Kidney glomerular epithelial cell (primary cell): ENCODE measurements around the gene TRIM54.
"Not testable (repeated sequence)": the region's sequence is repeated elsewhere in the genome, so short reads cannot be mapped to it uniquely, and the experiment has no call there.

Source experiments
- DNase-seq: peaks from one replicate; lab custom pipeline; 2025; lab: John Stamatoyannopoulos, UW

The TRIM54 gene

DNA sequence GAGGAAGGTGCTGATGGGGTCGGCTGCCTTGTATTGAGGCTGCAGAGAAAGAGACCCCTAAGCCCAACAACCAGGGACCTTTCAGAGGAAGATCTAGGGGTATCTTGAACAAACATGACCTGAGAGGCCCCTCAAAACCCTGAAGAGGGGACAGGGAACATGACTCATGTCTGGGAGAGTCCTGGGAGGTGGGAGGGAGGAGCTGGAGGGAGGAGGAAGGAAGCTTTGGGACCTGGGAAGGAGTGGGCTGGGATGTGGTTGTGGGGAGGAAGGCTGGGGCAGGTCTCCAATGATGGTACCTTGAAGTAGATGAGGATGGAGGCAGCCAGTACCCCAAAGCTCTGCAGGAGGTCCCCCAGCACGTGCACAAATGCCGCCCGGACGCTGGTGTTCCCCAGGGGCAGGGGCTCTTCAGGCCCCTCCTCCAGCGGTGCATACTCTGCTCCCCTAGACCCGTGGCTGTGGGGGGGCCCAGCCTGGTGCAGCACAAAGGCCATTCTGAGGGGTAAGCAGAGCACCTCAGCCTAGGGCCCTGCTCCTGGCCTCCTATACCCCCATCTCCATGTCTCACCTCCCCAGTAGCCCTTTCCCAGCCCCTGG lies 25.3 kb upstream of the TRIM54 start:
- no peak for DNase-seq

DNA sequence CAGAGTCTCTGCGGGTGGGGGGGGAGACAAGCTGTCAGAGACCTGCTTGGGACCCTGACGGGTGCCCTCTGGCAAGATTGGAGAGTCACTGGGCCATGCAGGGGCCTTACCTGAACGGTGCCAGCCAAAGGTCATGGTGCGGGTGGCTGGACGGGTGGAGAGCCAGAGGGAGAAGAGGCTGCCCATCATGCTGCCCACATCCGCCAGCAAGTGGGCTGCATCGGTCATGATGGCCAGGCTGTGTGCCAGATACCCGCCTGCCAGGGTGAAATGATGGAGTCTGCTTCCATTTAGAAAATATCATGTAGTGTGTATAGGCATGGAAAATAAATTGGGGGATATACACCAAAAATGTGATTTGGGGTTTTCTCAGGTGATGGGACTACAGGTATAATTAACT lies 24.2 kb upstream of the TRIM54 start:
- DNase-seq: no peak

DNA sequence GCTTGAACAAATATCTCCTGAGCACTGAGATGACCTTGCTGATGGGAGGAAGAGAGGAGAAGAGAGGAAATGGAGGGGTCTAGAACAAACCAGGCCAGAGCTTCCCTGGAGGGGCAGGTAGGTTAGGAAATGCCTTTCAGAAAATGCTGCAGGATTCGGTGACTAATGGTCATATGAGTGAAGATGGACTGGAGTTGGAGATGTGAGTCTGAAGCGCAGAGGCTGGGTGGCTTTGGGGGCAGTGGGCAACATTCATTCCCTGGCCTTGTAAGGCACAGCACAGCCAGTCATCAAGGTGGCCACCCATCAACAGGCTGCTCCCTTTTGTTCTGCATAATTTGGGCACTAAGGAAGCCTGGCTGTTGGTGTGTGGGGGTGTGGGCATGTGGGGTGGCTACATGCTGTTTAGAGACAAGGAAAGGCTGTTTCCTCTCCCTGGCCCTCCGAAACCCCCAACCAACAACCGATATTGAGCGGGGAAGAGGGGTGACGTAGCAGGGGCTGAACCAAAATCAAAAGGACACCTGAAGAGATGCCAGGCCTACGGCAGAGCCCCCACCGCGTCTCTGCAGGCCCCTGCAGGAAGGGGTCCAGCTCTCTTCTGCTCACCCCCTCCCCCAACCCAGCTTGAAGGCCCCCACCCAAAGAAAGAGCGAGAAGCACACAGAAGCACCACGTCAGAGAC lies 20.8 kb upstream of the TRIM54 start:
- DNase-seq: no peak

DNA sequence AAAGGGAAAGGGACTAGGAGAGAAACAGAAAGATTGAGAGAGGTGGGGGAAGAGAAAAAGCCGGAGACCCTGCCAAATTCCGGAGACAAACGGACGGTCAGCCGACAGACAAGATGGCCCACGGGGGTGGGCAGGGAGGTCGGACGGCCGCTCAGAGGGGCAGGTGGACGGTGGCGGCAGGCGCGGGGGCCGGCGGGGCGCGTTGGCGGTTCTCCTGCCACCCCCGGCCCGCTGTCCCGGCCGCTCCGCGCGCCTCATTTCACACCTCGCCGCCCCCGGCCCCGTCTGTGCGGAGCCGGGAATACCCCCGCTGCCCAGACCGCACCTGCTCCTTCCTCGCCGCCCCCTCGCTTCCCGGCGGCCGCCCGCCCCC lies 20.3 kb upstream of the TRIM54 start:
- DNase-seq: no peak

DNA sequence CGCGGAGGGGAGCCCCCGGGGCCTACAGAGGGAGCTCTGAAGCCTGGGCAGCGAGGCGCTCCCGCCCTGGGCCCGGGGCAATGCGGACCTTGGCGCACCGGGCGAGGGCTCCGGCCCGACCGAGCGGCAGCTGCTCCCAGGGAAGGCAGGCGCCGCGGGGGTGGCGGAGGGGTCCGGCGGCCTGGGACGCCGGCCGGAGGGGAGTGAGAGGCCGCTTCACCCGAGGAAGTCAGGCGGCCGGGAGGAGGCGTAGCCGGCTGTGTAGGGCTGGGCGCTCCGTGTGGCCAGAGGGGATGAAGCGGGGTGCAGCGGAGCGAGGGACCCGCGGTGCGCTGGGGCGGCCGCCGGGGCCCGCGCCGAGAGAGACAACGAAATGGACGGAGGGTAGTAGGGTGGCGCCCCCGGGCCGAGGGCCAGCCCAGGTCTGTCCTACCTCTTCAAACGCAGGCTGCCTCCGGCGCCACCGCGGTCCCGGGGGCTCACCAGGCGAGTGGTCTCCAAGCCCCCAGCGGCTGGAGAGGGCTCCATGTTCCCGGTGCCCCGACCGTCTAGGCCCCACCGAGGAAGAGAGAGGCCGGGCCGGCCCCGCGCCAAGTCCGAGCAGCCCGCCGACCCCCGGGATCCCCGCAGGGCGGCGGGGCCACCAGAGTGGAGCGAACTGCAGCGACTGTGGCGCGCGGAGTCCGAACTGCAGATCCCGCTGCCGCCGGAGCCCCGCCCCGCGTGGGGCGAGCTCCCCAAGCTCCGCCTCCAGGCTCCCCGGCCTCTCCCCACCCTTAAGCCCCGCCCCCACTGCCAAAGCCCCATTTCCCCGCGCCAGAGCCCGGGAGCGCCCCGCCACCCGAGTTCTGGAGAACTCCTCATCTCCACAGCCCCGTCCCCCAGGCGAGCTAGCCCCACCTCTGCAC lies 19.6 kb upstream of the TRIM54 start, which contains the start of gene SLC30A3:
Gene SLC30A3, minus strand, starts transcription at position 669 of the 908 bp plus-strand sequence. Its CDS starts 141 bp downstream, at position 528.
- no peak for DNase-seq

DNA sequence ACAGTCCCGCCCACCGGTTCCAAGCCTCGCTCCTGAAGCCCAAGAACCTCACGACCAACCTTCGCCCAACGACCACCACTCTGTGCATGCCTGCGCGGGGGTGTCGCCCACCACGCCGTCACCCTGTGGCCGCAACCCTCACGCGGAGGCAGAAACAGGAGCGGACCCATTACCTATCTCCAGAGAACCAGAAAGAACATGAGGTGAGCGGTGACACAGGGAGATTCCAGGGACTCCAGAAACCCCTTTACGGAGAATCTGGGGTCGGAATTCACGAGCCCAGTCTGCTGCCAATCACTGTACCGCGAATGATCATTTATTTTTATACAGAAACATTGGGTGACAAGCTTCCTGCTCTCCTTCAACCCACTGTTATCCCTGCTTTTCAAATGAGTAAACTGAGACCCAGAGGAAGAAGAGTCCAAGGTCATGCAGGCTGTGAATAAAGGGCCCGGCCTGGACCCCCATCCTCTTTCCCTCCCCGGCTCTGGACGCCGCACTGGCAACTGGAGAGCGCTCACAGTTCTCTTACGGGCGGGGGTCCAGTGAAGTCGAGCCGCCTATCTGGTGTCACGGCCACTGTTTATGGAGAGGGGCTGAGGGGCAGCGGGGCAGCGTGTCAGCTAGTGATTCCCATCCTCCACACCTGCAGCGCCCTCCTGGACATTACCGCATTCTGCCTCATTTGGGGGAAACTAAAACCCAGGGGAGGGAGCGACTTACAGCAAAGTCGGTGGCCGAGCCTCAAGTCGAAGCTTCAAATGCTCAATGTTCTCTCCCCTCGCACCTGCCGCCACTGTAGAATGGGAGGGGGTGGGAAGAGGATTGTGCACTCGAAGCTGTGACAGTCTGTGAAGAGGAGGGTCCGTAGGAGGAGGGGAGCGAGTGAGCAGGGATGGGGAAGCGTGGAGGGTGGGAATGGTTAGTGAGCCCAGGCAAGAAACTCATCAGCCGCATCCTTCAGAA lies 18.7 kb upstream of the TRIM54 start:
- no peak for DNase-seq

DNA sequence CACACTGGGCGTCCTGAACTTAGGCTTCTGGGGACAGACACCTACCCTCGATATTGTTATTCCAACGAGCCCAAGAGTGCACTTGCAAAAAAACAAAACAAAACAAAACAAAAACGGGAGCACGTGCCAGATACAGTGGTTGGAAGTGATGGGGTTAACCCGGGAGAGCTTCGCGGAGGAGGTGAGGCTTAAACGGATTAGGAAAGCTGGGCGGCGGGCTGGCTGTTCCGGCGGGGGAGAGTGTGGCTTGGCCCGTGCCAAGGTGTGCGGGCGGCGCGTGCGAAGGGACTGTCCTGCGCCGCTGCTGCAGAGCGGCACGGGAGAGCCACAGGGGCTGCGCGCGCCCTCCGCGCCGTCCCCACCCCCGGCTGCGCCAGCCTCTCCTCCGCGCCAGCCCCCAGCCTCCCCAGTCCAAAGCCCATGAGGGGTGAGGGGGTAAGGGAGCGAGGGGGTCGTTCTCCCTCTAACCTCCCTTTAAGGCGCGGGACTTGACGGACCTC lies 17.9 kb upstream of the TRIM54 start:
- DNase-seq: no peak

DNA sequence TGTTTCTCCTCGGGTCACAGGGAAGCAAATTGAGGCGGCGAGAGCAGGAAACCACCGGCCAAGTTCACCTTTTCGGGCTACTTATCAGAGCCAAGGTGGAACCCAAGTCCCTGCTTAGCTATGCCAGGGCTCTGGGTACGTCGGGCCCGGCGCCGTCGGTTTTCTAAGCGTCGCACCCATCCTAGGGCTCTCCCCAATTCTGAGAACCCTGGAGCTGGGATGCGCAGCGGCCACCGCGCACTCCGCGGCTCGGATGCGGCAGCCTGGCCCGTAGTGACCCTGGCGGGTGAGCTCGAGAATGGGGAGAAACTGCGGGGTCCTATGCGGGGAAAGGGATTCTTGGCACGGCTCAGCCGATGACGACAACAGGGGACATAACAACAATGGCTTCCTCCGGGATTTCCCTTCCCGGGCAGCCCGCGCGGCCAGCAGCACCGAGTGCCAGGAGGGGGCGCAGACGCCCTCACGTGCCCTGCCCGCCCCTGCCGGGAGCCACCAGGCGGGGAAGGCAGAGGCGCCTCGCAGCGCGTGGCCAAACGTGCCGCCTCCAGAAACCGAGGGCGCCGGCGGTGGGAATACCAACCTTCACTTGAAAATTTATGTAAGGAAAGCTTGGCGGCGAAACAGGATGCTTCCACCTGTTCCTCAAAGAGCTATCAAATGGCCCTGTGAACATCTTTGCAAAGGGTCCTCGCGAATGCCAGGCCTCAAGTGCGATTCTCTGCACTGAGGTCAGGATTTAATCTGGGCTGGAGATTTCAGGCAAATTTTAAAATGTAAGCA lies 17.3 kb upstream of the TRIM54 start:
- DNase-seq: no peak

DNA sequence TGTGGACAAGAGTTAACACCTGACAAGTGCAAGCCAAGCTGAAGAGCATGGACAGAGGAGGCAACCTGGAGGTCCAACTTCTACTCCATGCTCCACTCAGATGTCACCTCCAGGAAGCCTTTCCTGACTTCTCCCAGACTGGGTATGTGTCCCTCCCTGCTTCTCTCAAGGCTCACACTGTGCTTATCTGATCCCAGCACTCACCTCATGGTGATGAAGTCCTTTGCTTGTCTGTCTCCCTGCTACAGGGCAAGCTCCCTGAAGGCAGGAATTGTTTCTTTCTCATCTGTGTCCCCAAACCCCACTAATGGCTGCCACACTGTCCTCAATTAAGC lies 16.7 kb upstream of the TRIM54 start:
- no peak for DNase-seq

DNA sequence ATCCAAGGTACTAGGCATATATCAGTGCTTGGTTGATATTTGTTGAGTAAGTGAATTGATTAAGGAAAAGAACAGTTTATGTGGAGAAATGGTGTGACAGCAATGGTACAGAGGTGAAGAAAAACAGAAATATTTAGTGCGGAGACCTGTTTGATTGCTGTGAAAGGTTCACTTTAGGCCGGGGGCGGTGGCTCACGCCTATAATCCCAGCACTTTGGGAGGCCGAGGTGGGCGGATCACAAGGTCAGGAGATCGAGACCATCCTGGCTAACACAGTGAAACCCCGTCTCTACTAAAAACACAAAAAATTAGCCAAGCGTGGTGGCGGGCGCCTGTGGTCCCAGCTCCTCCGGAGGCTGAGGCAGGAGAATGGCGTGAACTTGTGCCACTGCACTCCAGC lies 13.9 kb upstream of the TRIM54 start:
- not testable (repeated sequence) for DNase-seq

DNA sequence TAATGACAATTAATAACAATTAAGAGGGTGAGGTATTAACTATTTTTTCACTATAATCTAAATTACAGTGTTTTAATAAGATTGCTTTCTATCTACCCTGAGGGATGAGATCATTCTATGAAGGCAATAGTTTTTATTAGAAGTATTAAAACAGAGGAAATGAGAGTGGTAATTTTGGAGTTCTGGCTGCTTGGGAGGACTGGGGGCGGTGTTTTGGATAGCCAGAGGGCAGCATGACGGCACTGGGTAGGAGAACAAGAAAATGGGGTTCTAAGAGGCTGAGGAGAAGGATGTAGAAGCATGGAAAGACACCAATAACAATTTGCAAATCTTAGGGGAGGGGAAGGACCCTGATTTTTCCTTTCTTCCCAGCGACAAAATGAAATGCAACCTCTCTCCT lies 12.1 kb upstream of the TRIM54 start:
- no peak for DNase-seq

DNA sequence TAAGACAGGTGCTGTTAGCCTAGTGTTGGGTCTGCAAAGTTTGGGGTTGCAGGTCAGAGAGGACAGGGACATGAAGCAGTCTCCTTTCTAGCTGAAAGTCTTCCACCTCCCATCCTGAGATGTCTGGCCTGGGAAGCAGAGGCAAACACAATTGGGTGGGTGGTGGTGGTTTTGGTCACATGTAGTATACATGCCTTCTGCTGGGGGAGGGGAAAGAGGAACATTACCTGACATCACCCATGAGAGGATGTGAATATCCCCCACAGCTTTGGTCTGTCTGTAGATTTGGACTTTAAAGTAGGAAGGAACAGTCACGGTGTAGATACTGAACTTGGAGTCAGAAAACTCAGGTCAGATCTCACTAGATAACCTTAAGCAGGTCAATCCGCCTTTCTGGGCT lies 11.6 kb upstream of the TRIM54 start:
- no peak for DNase-seq

DNA sequence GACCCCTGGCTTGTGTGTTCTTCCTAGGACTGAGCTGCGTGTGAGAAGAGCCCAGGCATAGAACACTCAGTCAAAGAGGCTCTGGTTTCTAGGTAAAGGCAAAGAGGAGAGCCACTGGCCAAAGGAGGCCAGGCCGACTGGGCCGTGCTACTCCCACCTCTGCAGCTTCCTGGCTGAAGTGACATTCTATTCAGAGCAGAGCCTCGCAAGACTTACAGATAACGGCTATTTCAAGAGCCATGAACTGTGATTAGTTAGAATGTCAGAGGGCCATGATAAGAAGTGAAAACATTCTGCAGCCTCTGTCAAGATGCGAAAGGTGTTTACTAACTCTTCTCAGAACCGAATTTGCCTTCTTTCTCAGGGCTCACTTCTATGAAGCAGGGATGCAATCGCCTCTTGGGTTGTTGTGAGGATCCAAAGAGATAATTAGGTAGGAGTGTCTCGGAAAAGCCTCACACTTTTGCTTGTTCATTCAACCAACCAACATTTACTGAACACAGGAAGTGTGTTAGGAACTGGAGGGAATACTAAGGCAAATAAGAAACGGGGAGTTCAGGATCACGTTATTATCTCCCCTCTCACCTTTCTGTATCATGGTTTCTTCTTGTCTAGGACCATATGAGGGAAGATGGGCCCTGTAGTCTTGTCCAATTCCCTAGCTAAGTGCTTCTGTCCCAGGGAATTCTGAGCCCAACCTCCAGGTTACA lies 10.4 kb upstream of the TRIM54 start:
- no peak for DNase-seq

DNA sequence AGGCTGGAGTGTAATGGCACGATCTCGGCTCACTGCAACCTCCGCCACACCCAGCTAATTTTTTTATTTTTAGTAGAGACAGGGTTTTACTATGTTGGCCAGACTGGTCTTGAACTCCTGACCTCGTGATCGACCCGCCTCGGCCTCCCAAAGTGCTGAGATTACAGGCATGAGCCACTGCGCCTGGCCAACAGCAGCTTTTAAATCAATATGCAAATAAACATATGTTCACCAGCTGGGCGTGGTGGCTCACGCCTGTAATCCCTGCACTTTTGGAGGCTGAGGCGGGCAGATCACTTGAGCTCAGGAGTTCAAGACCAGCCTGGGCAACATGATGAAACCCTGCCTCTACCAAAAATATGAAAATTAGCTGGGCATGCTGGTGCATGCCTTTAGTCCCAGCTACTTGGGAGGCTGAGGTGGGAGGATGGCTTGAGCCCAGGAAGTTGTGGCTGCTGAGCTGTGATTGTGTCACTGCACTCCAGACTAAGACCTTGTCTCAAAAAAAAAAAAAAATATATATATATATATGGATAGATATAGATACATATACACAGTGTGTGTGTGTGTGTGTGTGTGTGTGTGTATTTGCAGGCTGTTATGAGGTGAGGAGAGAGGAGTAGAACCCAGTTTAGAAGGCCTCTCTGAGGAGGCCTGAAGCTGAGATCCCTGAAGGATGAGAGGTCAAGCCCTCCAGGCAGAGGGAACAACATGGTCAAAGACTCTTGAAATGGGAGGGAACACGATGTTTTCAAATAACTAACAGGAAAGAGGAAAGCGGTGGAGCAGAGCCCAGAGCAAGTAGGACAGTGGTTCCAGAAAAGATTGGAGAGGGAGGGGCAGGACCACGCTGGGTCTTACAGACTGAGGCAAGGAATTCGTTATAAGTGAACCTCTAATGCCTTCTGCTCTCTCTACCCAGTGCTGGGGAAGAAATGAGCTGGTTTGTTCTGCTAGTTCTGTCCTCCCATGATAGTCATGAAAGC lies 9.4 kb upstream of the TRIM54 start:
- not testable (repeated sequence) for DNase-seq

DNA sequence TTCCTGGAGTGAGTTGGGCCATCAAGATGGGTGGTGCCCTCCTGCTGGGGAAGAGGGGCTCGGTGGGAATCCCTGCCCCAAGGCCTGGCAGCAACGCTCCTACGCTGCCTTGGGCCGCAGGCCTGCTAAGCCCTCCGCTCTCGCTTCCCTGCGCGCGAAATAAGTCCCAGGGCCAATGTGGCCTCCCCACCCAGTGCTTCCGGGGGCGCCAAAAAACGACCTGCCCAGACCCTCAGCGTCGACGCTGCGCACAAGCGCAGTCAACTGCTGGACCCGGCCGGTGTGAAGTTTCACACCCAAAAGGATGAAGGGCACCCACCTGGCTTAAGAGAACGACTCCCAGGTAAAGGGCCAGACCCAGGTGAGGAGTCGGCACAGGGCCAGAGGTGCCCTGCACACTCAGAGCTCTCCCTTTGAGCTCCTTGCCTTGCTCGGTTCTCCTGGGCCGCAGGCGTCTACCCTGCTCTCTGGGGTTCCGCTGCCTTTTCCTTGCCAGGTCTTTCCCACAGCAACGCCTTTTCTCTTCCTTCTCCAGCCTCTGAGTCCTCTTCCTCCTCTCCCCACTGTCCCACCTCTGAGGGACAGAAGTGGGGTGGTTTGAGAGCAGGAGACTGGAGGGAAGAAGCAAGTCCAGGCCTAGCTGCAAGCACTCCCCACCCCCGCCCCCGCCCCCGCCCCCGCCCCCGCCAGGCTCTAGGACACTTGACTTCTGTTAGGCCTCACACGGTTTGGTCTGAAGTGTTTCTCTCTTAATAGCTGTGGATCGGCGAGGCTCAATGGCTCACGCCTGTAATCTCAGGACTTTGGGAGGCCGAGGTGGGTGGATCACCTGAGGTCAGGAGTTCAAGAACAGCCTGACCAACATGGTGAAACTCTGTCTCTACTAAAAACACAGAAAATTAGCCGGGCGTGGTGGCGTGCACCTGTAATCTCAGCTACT lies 6.7 kb upstream of the TRIM54 start, which contains the start of gene DNAJC5G:
Gene DNAJC5G, plus strand, starts transcription at position 223 of the 940 bp plus-strand sequence. CDS start 1,296 bp downstream, outside the sequence.
- no peak for DNase-seq

DNA sequence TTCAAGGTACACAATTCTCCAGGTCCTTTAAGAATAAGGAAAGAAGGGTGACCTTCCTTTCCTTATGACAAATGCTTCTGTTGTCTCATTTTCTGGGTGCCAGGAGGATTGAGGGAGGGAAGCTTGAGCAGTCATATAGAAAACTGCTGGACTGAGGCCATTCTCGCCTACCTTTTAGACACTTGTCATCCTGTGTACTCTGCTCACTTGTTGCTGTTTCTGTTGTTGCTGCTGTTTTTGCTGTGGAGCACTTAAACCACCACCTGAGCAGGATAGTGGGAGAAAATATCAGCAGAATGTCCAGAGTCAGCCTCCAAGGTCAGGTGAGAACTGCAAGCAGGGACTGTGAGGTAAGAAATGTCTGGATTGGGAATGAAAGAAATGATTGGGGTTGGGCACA lies 4.2 kb upstream of the TRIM54 start:
- no peak for DNase-seq

DNA sequence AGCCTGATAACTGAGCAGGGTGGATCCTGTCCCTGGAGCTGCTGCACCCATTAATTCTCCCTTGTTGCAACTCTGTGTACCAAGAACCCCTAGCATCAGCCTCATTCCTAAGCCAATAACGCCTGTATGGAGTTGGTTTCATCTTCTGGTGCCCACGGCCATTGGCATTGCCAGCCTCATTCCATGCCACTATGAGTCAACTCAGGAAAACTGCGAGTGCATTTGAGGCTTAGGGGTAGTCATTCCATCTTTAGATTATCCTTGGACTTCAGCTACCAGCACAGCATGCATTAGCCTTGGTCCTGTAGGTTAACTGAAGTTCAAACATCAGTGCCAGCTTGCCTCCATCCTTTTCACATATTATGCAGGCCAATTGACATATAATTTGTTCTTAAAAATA lies 1.4 kb upstream of the TRIM54 start:
- no peak for DNase-seq

DNA sequence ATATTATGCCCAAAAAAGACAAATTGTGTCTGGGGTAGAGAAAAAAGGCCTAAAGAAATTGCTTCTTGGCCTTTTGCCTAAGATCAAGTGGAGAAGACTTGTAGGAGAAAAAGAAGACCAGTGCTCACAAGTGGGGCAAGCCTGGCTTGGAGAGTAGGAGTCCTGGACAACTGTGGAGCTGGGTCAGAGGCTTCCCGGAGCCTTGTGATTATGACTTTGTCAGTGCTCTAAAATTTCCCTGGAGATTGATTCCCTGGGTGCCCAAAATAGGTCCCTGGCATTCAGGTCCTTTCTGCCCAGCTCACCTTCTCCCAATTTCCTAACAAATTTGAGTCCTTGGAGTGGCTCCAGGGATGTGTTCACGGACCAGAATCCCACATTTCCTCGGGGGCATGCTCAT lies 787 bp upstream of the TRIM54 start:
- no peak for DNase-seq
